H9 (cell line): ENCODE data around the gene PAK5. TPM values are rescaled to one million over a fixed set of nuclear protein-coding genes. Genes with fewer than 3 reads are reported as not detected.

Experiments used
- DNase-seq: peaks from one replicate; pipeline ENCODE4 v3.0.0-alpha.2; 2017
- H2AFZ ChIP-seq: one replicate; pipeline ENCODE4 v1.6.1; 2013; ENCODE audit warnings: mild to moderate bottlenecking, low read length, control low read depth, moderate library complexity
- H2AK5ac ChIP-seq: 2 replicates; pipeline ENCODE4 v1.6.1; 2013; ENCODE audit warnings: low read length, control low read depth, mixed read lengths; ENCODE audit not compliant: insufficient read length
- H2BK120ac ChIP-seq: one replicate; pipeline ENCODE4 v1.6.1; 2013; ENCODE audit warnings: low read depth, mild to moderate bottlenecking, low read length, control low read depth, inconsistent platforms; ENCODE audit not compliant: poor library complexity, severe bottlenecking
- H2BK12ac ChIP-seq: 2 replicates; pipeline ENCODE4 v1.6.1; 2013; ENCODE audit warnings: low read length, control low read depth, mixed read lengths, low read depth; ENCODE audit not compliant: insufficient read length
- H2BK15ac ChIP-seq: 2 replicates; pipeline ENCODE4 v1.6.1; 2013; ENCODE audit warnings: low read depth, low read length, control low read depth
- H2BK20ac ChIP-seq: one replicate; pipeline ENCODE4 v1.6.1; 2013; ENCODE audit warnings: low read depth, mild to moderate bottlenecking, low read length, control low read depth, inconsistent platforms; ENCODE audit not compliant: poor library complexity, severe bottlenecking
- H2BK5ac ChIP-seq: 2 replicates; pipeline ENCODE4 v1.6.1; 2013; ENCODE audit warnings: low read length, control low read depth, mixed read lengths; ENCODE audit not compliant: insufficient read length
- H3K14ac ChIP-seq: 2 replicates; pipeline ENCODE4 v1.6.1; 2013; ENCODE audit warnings: low read length, control low read depth; ENCODE audit not compliant: insufficient read depth
- H3K18ac ChIP-seq: 2 replicates; pipeline ENCODE4 v1.6.1; 2013; ENCODE audit warnings: low read depth, mild to moderate bottlenecking, mixed read lengths, low read length, control low read depth; ENCODE audit not compliant: insufficient read length
- H3K23ac ChIP-seq: 2 replicates; pipeline ENCODE4 v1.6.1; 2013; ENCODE audit warnings: low read length, control low read depth, mixed read lengths, low read depth; ENCODE audit not compliant: insufficient read length
- H3K23me2 ChIP-seq: 2 replicates; pipeline ENCODE4 v1.6.1; 2013; ENCODE audit warnings: low read depth, mild to moderate bottlenecking, mixed read lengths, low read length, control low read depth; ENCODE audit not compliant: insufficient read length, poor library complexity, severe bottlenecking
- H3K27ac ChIP-seq: 2 replicates; pipeline ENCODE4 v1.5.1; 2013; ENCODE audit warnings: low read length, control low read depth, mixed read lengths, low read depth; ENCODE audit not compliant: insufficient read length
- H3K27me3 ChIP-seq: 2 replicates; pipeline ENCODE4 v1.6.1; 2013; ENCODE audit warnings: low read length, control low read depth, inconsistent platforms; ENCODE audit not compliant: insufficient read depth
- H3K4ac ChIP-seq: 2 replicates; pipeline ENCODE4 v1.6.1; 2013; ENCODE audit warnings: low read depth, mild to moderate bottlenecking, control low read depth, inconsistent platforms, low read length, moderate library complexity
- H3K4me1 ChIP-seq: 2 replicates; pipeline ENCODE4 v1.6.1; 2013; ENCODE audit warnings: low read length, control low read depth, inconsistent platforms; ENCODE audit not compliant: insufficient read depth
- H3K4me2 ChIP-seq: 2 replicates; pipeline ENCODE4 v1.6.1; 2013; ENCODE audit warnings: low read length, control low read depth, mixed read lengths; ENCODE audit not compliant: insufficient read length, insufficient read depth
- H3K56ac ChIP-seq: 2 replicates; pipeline ENCODE4 v1.6.1; 2013; ENCODE audit warnings: low read depth, mild to moderate bottlenecking, mixed read lengths, low read length, control low read depth; ENCODE audit not compliant: insufficient read length
- H3K79me1 ChIP-seq: 2 replicates; pipeline ENCODE4 v1.6.1; 2013; ENCODE audit warnings: low read depth, mild to moderate bottlenecking, moderate library complexity, low read length, control low read depth, inconsistent platforms; ENCODE audit not compliant: insufficient read depth, poor library complexity, severe bottlenecking
- H3K79me2 ChIP-seq: 2 replicates; pipeline ENCODE4 v1.6.1; 2013; ENCODE audit warnings: low read length, control low read depth, inconsistent platforms; ENCODE audit not compliant: insufficient read depth
- H3K9ac ChIP-seq: 2 replicates; pipeline ENCODE4 v1.6.1; 2013; ENCODE audit warnings: low read length, control low read depth, mixed read lengths; ENCODE audit not compliant: insufficient read length; ENCODE audit errors: extremely low read depth
- H3K9me3 ChIP-seq: one replicate; pipeline ENCODE4 v1.6.1; 2013; ENCODE audit warnings: low read depth, low read length, inconsistent platforms; ENCODE audit not compliant: control insufficient read depth
- H3T11ph ChIP-seq: one replicate; pipeline ENCODE4 v1.6.1; 2013; ENCODE audit warnings: mild to moderate bottlenecking, low read length, control low read depth, inconsistent platforms
- H4K20me1 ChIP-seq: one replicate; pipeline ENCODE4 v1.6.1; 2013; ENCODE audit not compliant: control insufficient read depth, insufficient read length, insufficient read depth
- H4K5ac ChIP-seq: 2 replicates; pipeline ENCODE4 v1.6.1; 2013; ENCODE audit warnings: low read depth, mild to moderate bottlenecking, mixed read lengths, low read length, control low read depth; ENCODE audit not compliant: insufficient read length
- H4K8ac ChIP-seq: replicated peaks from 2 replicates; pipeline ENCODE4 v1.6.1; 2013; ENCODE audit warnings: low read length, control low read depth, mixed read lengths, low read depth; ENCODE audit not compliant: insufficient read length
- H4K91ac ChIP-seq: 2 replicates; pipeline ENCODE4 v1.6.1; 2013; ENCODE audit warnings: low read depth, mild to moderate bottlenecking, moderate library complexity, mixed read lengths, low read length, control low read depth; ENCODE audit not compliant: insufficient read length
- H3K27ac Mint-ChIP-seq, 3 experiments: 2 replicates in 2 of 3; 3 replicates in 1 of 3; pipeline ENCODE4 v1.8.0; 2020 to 2021; ENCODE audit warnings: mixed read lengths in 3 of 3, mild to moderate bottlenecking in 1 of 3, moderate library complexity in 1 of 3
- H3K27me3 Mint-ChIP-seq: 2 replicates; pipeline ENCODE4 v1.8.0; 2021; ENCODE audit warnings: low read depth, mild to moderate bottlenecking, moderate library complexity, mixed read lengths
- H3K36me3 Mint-ChIP-seq, 3 experiments: 2 replicates in 2 of 3; 3 replicates in 1 of 3; pipeline ENCODE4 v1.8.0; 2020 to 2021; ENCODE audit warnings: low read depth in 3 of 3, mixed read lengths in 3 of 3; ENCODE audit not compliant: insufficient read depth in 1 of 3
- H3K4me1 Mint-ChIP-seq, 2 experiments: 2 replicates each; pipeline ENCODE4 v1.8.0; 2020; ENCODE audit warnings: mixed read lengths in 2 of 2
- H3K4me3 Mint-ChIP-seq, 2 experiments: 2 replicates in 1 of 2; 3 replicates in 1 of 2; pipeline ENCODE4 v1.8.0; 2020 to 2021; ENCODE audit warnings: mild to moderate bottlenecking in 2 of 2, mixed read lengths in 2 of 2, moderate library complexity in 1 of 2
- H3K9me3 Mint-ChIP-seq, 2 experiments: 2 replicates in 1 of 2; 3 replicates in 1 of 2; pipeline ENCODE4 v1.8.0; 2020; ENCODE audit warnings: mild to moderate bottlenecking in 2 of 2, mixed read lengths in 2 of 2, moderate library complexity in 1 of 2
- CTCF ChIP-seq: fragments of 200-600 bp; sonication (generic); conservative IDR thresholded peaks from 3 replicates; pipeline ENCODE4 v1.8.0; 2021; ENCODE audit warnings: antibody characterized with exemption, mild to moderate bottlenecking
- total RNA-seq: library from RNA; stranded (reverse); gene quantifications from 2 replicates; pipeline ENCODE4 v1.2.1, GENCODE V29; 2021

The PAK5 gene
- total RNA-seq, 1 experiment from 2014 or later = 0.20 TPM

- H2BK120ac ChIP-seq = no peak overlapping the region
Observed at GRCh38 chr20:9743871-9744270, 95.0 kb downstream of the PAK5 start.

More at GRCh38 chr20:9743871-9744270, 95.0 kb downstream of the PAK5 start:
- H3K27me3 Mint-ChIP-seq = no peaks in the 10 kb centered on the region
- no peak for TF ChIP-seq CTCF
- Histone ChIP-seq H2AK5ac (no peak overlapping the region), H2BK5ac (no peak overlapping the region), H3T11ph (no peak overlapping the region), H2BK15ac (no peak overlapping the region), H2BK20ac (no peak overlapping the region), H3K23ac (no peak overlapping the region), H3K9me3 (no peaks in the 10 kb centered on the region), H3K79me1 (no peaks in the 10 kb centered on the region), H3K79me2 (no peaks in the 10 kb centered on the region), H2BK12ac (no peak overlapping the region), H3K4ac (no peak overlapping the region), H3K23me2 (no peaks in the 10 kb centered on the region), H4K5ac (no peak overlapping the region), H3K4me2 (no peak overlapping the region), H3K18ac (no peak overlapping the region), H4K8ac (no peak overlapping the region), H3K56ac (no peak overlapping the region), H2AFZ (no peak overlapping the region), H3K27me3 (no peaks in the 10 kb centered on the region), H3K27ac (no peak overlapping the region), H3K14ac (no peak overlapping the region), H4K20me1 (no peaks in the 10 kb centered on the region), H3K9ac (no peak overlapping the region), H4K91ac (no peak overlapping the region), H3K4me1 (no peaks in the 10 kb centered on the region)
- H3K27ac Mint-ChIP-seq = no peak overlapping the region
- H3K4me1 Mint-ChIP-seq = no peaks in the 10 kb centered on the region
- H3K9me3 Mint-ChIP-seq = peaks cover 0 to 6% of the 10 kb centered on the region in 2 experiments; a peak in 3 of 5 replicates
- DNase-seq = no peak
- no peak overlapping the region for H3K4me3 Mint-ChIP-seq
- H3K36me3 Mint-ChIP-seq = no peaks in the 10 kb centered on the region
